ENCODE measurements around the gene RFT1.
A peak's percentile ranks its signal among the peaks of the same experiment; 100 is the strongest.

Gene RFT1

GRCh38 chr3:53046171-53047170 is 83.8 kb downstream of the RFT1 start:
- Histone ChIP-seq H3K27ac (peak overlapping the region; percentile 51 to 96 (median 92)), H3K4me3 (peak overlapping the region; percentile 95 to 99 (median 96))

- H3K4me3 ChIP-seq, result peak within 1 kb of the TSS; percentile 95 to 99 (median 96)
These were observed 84.6 kb downstream of the RFT1 start, which contains the start of gene SFMBT1 for GRCh38 chr3:53045518-53046170. TSS of gene SFMBT1 (minus strand) at chr3:53046073. CDS start at chr3:52969128, 76,945 bp downstream.

GRCh38 chr3:53044711-53045517 is 85.3 kb downstream of the RFT1 start:
- Histone ChIP-seq H3K27ac (peak overlapping the region; percentile 3 to 93 (median 77)), H3K4me3 (peak overlapping the region; percentile 45 to 96 (median 68))

More at GRCh38 chr3:53045518-53046170, 84.6 kb downstream of the RFT1 start, which contains the start of gene SFMBT1:
- peak within 1 kb of the TSS; percentile 73 to 96 (median 92) for H3K27ac ChIP-seq

- Histone ChIP-seq H3K27ac (peak overlapping the region in 14 of 21 experiments; percentile 64 to 93 (median 82)), H3K4me3 (peak overlapping the region; percentile 45 to 96 (median 68))
These were observed 85.9 kb downstream of the RFT1 start for GRCh38 chr3:53044371-53044710.

GRCh38 chr3:53043738-53044137 is 86.5 kb downstream of the RFT1 start:
- no peak overlapping the region for H3K4me3 ChIP-seq
- peak overlapping the region in 3 of 21 experiments; percentile 8 to 93 (median 73) for H3K27ac ChIP-seq

- Histone ChIP-seq H3K4me3 (no peak overlapping the region), H3K27ac (no peak overlapping the region)
These were observed 87.6 kb downstream of the RFT1 start for GRCh38 chr3:53042651-53043050.

- H3K4me3 ChIP-seq, result no peak overlapping the region
These were observed 89.8 kb downstream of the RFT1 start for GRCh38 chr3:53040351-53040820.

GRCh38 chr3:53039376-53039752 is 90.9 kb downstream of the RFT1 start:
- Histone ChIP-seq H3K27ac (no peak overlapping the region), H3K4me3 (no peak overlapping the region)

More at GRCh38 chr3:53040351-53040820, 89.8 kb downstream of the RFT1 start:
- no peak overlapping the region for H3K27ac ChIP-seq

GRCh38 chr3:53038679-53039375 is 91.4 kb downstream of the RFT1 start:
- Histone ChIP-seq H3K27ac (no peak overlapping the region), H3K4me3 (no peak overlapping the region)
